SK-N-SH treated with all-trans-retinoic acid at 6 μM for 48 hours (cell line): ENCODE data around the gene BAIAP2L1.
A peak's percentile ranks its signal among the peaks of the same experiment; 100 is the strongest.

Source experiments
- ATAC-seq: fragments of 200-7000 bp; cut with Tn5 transposase; 3 replicates; pipeline ENCODE4 v1.9.1; 2020; ENCODE audit warnings: mild to moderate bottlenecking, moderate library complexity
- ARNTL ChIP-seq: fragments of 450-650 bp; formaldehyde crosslinking; IDR thresholded peaks from 2 replicates; pipeline ENCODE4 v1.5.0; 2020; ENCODE audit warnings: low read depth, mild to moderate bottlenecking, moderate library complexity, borderline replicate concordance
- BACH2 ChIP-seq: fragments of 250-450 bp; sonication (Bioruptor Pico); IDR thresholded peaks from 2 replicates; pipeline ENCODE4 v1.9.0; 2021; ENCODE audit warnings: mild to moderate bottlenecking, borderline replicate concordance
- CREB5 ChIP-seq: fragments of 250-450 bp; sonication (Bioruptor Pico); IDR thresholded peaks from 2 replicates; pipeline ENCODE4 v1.5.1; 2020; ENCODE audit warnings: low read depth, mild to moderate bottlenecking, moderate library complexity
- CSDC2 ChIP-seq: fragments of 250-450 bp; sonication (Bioruptor Pico); IDR thresholded peaks from 2 replicates; pipeline ENCODE4 v1.5.0; 2020; ENCODE audit warnings: mild to moderate bottlenecking, moderate library complexity
- CSRNP3 ChIP-seq: fragments of 250-450 bp; sonication (Bioruptor Pico); IDR thresholded peaks from 2 replicates; pipeline ENCODE4 v1.5.1; 2021; ENCODE audit warnings: mild to moderate bottlenecking, moderate library complexity
- ESRRG ChIP-seq: fragments of 250-450 bp; sonication (Bioruptor Pico); IDR thresholded peaks from 2 replicates; pipeline ENCODE4 v1.6.1; 2021; ENCODE audit warnings: mild to moderate bottlenecking
- GLIS3 ChIP-seq: fragments of 250-450 bp; sonication (Bioruptor Pico); IDR thresholded peaks from 2 replicates; pipeline ENCODE4 v1.5.0; 2020; ENCODE audit warnings: mild to moderate bottlenecking, moderate library complexity
- ISL1 ChIP-seq: fragments of 250-450 bp; sonication (Bioruptor Pico); IDR thresholded peaks from 2 replicates; pipeline ENCODE4 v2.1.2; 2022; ENCODE audit warnings: mild to moderate bottlenecking, moderate library complexity
- OSR1 ChIP-seq: fragments of 250-450 bp; sonication (Bioruptor Pico); IDR thresholded peaks from 2 replicates; pipeline ENCODE4 v1.8.0; 2022; ENCODE audit warnings: moderate library complexity, mild to moderate bottlenecking, inconsistent platforms
- PPARA ChIP-seq: fragments of 250-450 bp; sonication (Bioruptor Pico); IDR thresholded peaks from 2 replicates; pipeline ENCODE4 v1.5.0; 2020; ENCODE audit warnings: mild to moderate bottlenecking, borderline replicate concordance
- RARB ChIP-seq: fragments of 250-450 bp; sonication (Bioruptor Pico); IDR thresholded peaks from 2 replicates; pipeline ENCODE4 v1.8.0; 2021; ENCODE audit warnings: mild to moderate bottlenecking, moderate library complexity
- SNAI2 ChIP-seq: fragments of 250-450 bp; sonication (Bioruptor Pico); IDR thresholded peaks from 2 replicates; pipeline ENCODE4 v1.5.0; 2020; ENCODE audit warnings: mild to moderate bottlenecking, moderate library complexity
- TOX ChIP-seq: fragments of 250-450 bp; sonication (Bioruptor Pico); IDR thresholded peaks from 2 replicates; pipeline ENCODE4 v1.8.0; 2021; ENCODE audit warnings: mild to moderate bottlenecking, moderate library complexity, borderline replicate concordance
- ZC3H10 ChIP-seq: fragments of 250-450 bp; sonication (Bioruptor Pico); IDR thresholded peaks from 2 replicates; pipeline ENCODE4 v1.5.1; 2021; ENCODE audit warnings: mild to moderate bottlenecking, moderate library complexity
- ZFP3 ChIP-seq: fragments of 250-450 bp; sonication (Bioruptor Pico); IDR thresholded peaks from 2 replicates; pipeline ENCODE4 v1.5.0; 2020; ENCODE audit warnings: mild to moderate bottlenecking, moderate library complexity
- ZFP30 ChIP-seq: fragments of 450-650 bp; formaldehyde crosslinking; IDR thresholded peaks from 2 replicates; pipeline ENCODE4 v1.5.0; 2022; ENCODE audit warnings: mild to moderate bottlenecking, moderate library complexity
- ZNF565 ChIP-seq: fragments of 450-650 bp; formaldehyde crosslinking; conservative IDR thresholded peaks from 2 replicates; pipeline ENCODE4 v1.5.0; 2020; ENCODE audit warnings: low read depth, mild to moderate bottlenecking, moderate library complexity
- ZNF70 ChIP-seq: fragments of 450-650 bp; formaldehyde crosslinking; IDR thresholded peaks from 2 replicates; pipeline ENCODE4 v1.5.0; 2020; ENCODE audit warnings: mild to moderate bottlenecking, moderate library complexity
- TF ChIP-seq, protein P1 (sequence below): fragments of 250-450 bp; sonication (Bioruptor Pico); IDR thresholded peaks from 2 replicates; pipeline ENCODE4 v1.8.0; 2021; ENCODE audit warnings: low read depth, mild to moderate bottlenecking, moderate library complexity, borderline replicate concordance
- TF ChIP-seq, protein P2 (sequence below): fragments of 250-450 bp; sonication (Bioruptor Pico); IDR thresholded peaks from 2 replicates; pipeline ENCODE4 v1.8.0; 2020; ENCODE audit warnings: mild to moderate bottlenecking, moderate library complexity, borderline replicate concordance
- TF ChIP-seq, protein P3 (sequence below): fragments of 250-450 bp; sonication (Bioruptor Pico); IDR thresholded peaks from 2 replicates; pipeline ENCODE4 v1.5.0; 2020; ENCODE audit warnings: mild to moderate bottlenecking, moderate library complexity

BAIAP2L1 gene

DNA sequence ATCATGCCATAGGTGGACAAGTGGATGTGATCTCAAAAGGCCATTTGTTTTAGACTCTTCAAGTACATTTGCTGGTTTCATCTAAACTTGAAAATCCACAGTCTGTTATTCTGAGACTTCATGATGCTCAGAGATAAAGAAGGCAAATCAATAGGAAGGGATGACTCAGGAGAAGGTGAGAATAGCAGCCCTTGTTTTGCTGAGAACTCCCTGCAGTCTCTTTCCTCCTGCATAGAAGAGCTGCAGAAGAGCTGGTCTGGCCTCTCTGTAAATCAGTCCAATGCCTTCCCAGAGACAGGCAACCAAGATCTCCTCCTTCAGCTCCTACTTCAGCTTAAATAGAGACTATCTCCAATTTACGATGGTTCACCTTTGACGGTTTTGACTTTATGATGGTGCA lies 4.0 kb upstream of the BAIAP2L1 start (continued):
- TF ChIP-seq, protein P1, sequence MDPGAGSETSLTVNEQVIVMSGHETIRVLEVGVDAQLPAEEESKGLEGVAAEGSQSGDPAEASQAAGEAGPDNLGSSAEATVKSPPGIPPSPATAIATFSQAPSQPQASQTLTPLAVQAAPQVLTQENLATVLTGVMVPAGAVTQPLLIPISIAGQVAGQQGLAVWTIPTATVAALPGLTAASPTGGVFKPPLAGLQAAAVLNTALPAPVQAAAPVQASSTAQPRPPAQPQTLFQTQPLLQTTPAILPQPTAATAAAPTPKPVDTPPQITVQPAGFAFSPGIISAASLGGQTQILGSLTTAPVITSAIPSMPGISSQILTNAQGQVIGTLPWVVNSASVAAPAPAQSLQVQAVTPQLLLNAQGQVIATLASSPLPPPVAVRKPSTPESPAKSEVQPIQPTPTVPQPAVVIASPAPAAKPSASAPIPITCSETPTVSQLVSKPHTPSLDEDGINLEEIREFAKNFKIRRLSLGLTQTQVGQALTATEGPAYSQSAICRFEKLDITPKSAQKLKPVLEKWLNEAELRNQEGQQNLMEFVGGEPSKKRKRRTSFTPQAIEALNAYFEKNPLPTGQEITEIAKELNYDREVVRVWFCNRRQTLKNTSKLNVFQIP = no peak
- no peak for TF ChIP-seq GLIS3 (CRISPR knock-in tag)
- TF ChIP-seq, protein P2, sequence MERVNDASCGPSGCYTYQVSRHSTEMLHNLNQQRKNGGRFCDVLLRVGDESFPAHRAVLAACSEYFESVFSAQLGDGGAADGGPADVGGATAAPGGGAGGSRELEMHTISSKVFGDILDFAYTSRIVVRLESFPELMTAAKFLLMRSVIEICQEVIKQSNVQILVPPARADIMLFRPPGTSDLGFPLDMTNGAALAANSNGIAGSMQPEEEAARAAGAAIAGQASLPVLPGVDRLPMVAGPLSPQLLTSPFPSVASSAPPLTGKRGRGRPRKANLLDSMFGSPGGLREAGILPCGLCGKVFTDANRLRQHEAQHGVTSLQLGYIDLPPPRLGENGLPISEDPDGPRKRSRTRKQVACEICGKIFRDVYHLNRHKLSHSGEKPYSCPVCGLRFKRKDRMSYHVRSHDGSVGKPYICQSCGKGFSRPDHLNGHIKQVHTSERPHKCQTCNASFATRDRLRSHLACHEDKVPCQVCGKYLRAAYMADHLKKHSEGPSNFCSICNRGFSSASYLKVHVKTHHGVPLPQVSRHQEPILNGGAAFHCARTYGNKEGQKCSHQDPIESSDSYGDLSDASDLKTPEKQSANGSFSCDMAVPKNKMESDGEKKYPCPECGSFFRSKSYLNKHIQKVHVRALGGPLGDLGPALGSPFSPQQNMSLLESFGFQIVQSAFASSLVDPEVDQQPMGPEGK = no peak
- TF ChIP-seq RARB (CRISPR knock-in tag) = no peak
- TF ChIP-seq ZFP3 (CRISPR knock-in tag) = no peak
- TF ChIP-seq CREB5 = no peak

DNA sequence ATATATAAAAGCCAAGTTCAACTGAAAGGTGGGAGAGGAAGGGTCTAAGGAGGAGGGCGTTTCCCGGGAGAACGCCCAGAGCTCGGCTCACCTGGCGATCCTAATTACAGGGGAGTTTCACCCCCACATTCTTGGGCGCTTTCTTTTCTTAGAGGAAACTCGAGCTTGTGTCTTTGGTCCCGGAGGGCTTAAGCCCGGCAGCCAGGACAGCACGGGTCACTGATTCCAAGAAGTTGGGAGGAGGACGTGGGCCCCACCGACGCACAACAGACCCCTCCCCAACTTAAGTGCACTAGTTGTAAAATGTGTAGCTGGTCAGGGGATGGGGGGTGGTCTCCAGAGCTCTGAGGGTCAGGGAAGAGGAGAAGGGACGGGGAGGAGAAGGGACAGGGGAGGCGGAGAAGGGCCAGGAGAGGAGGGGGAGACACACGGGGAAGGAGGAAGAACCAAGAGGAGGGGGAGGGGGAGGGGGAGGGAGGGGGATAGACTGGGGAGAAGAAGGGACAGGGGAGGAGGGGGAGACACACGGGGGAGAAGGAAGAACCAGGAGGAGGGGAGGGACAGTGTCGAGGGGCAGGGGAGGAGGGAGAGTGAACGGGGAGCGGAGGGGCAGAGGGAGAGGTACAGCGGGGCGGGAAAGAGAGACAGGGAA lies 874 bp downstream of the BAIAP2L1 start:
- ATAC-seq = peak; percentile 11; the same call in 2 of the 3 replicates
- TF ChIP-seq OSR1 (CRISPR knock-in tag) (no peak), TOX (CRISPR knock-in tag) (no peak)

DNA sequence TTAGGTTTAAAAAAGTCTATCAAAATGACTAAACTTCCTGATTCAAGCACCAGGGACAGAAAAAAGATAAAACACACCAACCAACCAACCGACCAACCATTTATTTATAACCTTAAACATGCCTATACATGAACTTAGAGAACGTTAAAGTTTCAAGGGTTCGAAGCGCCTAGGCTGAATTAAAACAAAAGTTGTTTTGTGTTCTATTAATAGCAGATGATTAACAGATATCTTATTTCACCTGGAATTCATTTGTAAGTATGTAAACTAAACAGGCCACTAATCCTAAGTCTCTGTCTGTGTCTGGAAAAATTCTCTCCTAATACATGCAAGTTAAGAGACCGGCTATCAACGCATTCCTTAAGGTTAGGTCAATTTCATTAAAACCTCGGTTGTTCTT lies 1.4 kb downstream of the BAIAP2L1 start:
- TF ChIP-seq GLIS3 (CRISPR knock-in tag) = no peak
- TF ChIP-seq ISL1 = no peak
- no peak for TF ChIP-seq ZC3H10 (CRISPR knock-in tag)
- no peak for TF ChIP-seq CREB5
- no peak for TF ChIP-seq ESRRG (CRISPR knock-in tag)
- no peak for TF ChIP-seq OSR1 (CRISPR knock-in tag)
- no peak for TF ChIP-seq ZFP30 (CRISPR knock-in tag)
- TF ChIP-seq PPARA = no peak
- TF ChIP-seq ARNTL = no peak
- no peak for TF ChIP-seq RARB (CRISPR knock-in tag)
- TF ChIP-seq ZNF70 = no peak
- ATAC-seq = no peak; the same call in 2 of the 3 replicates

- no peak for ATAC-seq
- no peak for TF ChIP-seq ZC3H10 (CRISPR knock-in tag)
- TF ChIP-seq ZFP3 (CRISPR knock-in tag) = no peak
- TF ChIP-seq ARNTL = no peak
- no peak for TF ChIP-seq TOX (CRISPR knock-in tag)
- no peak for TF ChIP-seq SNAI2
- no peak for TF ChIP-seq ISL1
- TF ChIP-seq PPARA = no peak
- no peak for TF ChIP-seq GLIS3 (CRISPR knock-in tag)
- no peak for TF ChIP-seq ESRRG (CRISPR knock-in tag)
- TF ChIP-seq CSDC2 (CRISPR knock-in tag) = no peak
Observed at GRCh38 chr7:98398567-98399372, 2.1 kb downstream of the BAIAP2L1 start.

- no peak for ATAC-seq
- TF ChIP-seq, protein P1 = no peak
- TF ChIP-seq TOX (CRISPR knock-in tag) = no peak
- TF ChIP-seq RARB (CRISPR knock-in tag) = no peak
- TF ChIP-seq CSRNP3 (CRISPR knock-in tag) = no peak
- no peak for TF ChIP-seq ESRRG (CRISPR knock-in tag)
- TF ChIP-seq ZFP30 (CRISPR knock-in tag) = no peak
- no peak for TF ChIP-seq ZNF565 (CRISPR knock-in tag)
- TF ChIP-seq, protein P3, sequence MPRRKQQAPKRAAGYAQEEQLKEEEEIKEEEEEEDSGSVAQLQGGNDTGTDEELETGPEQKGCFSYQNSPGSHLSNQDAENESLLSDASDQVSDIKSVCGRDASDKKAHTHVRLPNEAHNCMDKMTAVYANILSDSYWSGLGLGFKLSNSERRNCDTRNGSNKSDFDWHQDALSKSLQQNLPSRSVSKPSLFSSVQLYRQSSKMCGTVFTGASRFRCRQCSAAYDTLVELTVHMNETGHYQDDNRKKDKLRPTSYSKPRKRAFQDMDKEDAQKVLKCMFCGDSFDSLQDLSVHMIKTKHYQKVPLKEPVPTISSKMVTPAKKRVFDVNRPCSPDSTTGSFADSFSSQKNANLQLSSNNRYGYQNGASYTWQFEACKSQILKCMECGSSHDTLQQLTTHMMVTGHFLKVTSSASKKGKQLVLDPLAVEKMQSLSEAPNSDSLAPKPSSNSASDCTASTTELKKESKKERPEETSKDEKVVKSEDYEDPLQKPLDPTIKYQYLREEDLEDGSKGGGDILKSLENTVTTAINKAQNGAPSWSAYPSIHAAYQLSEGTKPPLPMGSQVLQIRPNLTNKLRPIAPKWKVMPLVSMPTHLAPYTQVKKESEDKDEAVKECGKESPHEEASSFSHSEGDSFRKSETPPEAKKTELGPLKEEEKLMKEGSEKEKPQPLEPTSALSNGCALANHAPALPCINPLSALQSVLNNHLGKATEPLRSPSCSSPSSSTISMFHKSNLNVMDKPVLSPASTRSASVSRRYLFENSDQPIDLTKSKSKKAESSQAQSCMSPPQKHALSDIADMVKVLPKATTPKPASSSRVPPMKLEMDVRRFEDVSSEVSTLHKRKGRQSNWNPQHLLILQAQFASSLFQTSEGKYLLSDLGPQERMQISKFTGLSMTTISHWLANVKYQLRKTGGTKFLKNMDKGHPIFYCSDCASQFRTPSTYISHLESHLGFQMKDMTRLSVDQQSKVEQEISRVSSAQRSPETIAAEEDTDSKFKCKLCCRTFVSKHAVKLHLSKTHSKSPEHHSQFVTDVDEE (CRISPR knock-in tag) = no peak
- TF ChIP-seq BACH2 (CRISPR knock-in tag) = no peak
- TF ChIP-seq ZC3H10 (CRISPR knock-in tag) = no peak
Observed at GRCh38 chr7:98396768-98397167, 4.1 kb downstream of the BAIAP2L1 start.
